Activated CD8-positive, alpha-beta memory T cell treated with anti-CD3 and anti-CD28 coated beads for 1 hour (primary cell): ENCODE results near the gene OR1L8.

Experiments
- DNase-seq, 2 donors: peaks; one replicate each; pipeline ENCODE4 v3.0.0-alpha.2; 2020; ENCODE audit warnings: low read depth in 1 of 2; ENCODE audit errors: extremely low read depth in 1 of 2

Gene OR1L8

GRCh38 chr9:122518841-122519240 lies 64.3 kb downstream of the OR1L8 start, which contains the start of gene OR1J4:
TSS of gene OR1J4 (plus strand) at chr9:122519141. CDS start at chr9:122519141, 0 bp downstream.
- no peak for DNase-seq

GRCh38 chr9:122518226-122518625 lies 65.0 kb downstream of the OR1L8 start:
- DNase-seq: no peak
